ENCODE data around the gene SMIM41.

Gene SMIM41

DNA sequence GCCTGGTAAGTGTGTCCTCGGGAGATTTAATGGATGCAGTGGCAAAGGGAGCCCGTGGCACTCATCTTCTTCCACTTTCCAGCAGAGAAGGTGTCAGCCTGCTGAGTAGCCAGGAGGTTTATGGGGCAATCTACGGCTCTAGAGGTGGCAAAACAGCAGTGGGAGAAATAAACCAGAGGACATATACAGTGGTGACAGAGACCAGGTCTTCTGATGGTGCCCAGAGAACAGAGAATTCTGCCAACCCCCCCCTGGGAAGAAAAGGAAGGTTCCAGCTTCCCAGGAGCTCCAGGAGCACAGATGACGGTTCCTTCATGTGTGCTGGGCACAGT, 43.0 kb downstream of the SMIM41 start:
- DNase-seq (ENCODE audit: low read depth), result no peak

- no peak for DNase-seq (ENCODE audit: low read depth)
Measured at GRCh38 chr12:52122904-52123303, 43.4 kb downstream of the SMIM41 start.

GRCh38 chr12:52123487-52124186, 44.1 kb downstream of the SMIM41 start:
- no peak for DNase-seq (ENCODE audit: low read depth)

DNA sequence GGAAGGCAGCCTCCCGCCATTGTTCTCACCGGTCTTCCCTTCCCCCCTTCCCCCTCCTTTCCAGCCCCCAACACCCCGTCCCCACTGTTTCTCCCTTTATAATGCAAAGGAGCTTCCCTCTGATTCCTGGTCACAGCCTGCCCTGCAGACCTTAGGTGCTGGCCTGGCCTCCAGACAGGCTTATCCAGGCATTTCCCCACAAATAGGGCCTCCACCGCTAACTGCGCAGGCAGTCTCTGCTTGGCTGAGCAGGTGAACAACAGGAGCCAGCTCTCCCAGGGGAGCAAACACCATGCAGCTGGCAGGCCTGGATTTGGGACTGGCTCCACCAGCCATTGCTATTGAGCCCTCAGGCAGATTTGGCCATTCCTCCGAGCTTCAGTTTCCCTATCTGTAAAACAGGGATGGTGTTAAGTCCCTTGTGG, 46.0 kb downstream of the SMIM41 start:
- DNase-seq (ENCODE audit: low read depth), result no peak

DNA sequence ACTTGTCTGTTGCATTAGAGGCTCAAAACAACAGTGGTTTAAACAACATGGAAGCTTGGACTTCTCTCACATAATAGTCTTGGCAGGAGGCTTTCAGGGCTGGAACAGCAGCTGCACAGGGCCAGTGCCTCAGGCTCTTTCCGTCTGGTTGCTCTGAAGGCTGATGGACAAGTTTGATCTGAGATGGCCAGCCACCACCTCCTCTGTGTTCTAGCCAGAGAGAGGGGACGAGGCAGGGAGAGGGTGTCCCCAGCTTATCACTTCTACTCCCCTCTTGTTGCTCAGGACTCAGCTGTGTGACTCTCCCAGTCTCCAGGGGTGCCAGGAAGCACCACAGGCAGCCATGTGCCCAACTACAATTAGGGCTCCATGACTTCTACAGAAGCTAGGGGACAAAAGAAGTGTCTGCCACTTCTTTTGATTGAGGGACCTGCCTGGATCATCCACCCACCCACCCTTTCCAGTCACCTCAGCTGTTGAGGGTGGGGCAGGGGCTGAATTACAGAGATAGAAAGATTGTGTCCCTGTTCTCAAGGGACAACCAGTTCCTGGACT, 46.6 kb downstream of the SMIM41 start:
- DNase-seq (ENCODE audit: low read depth), result no peak

DNA sequence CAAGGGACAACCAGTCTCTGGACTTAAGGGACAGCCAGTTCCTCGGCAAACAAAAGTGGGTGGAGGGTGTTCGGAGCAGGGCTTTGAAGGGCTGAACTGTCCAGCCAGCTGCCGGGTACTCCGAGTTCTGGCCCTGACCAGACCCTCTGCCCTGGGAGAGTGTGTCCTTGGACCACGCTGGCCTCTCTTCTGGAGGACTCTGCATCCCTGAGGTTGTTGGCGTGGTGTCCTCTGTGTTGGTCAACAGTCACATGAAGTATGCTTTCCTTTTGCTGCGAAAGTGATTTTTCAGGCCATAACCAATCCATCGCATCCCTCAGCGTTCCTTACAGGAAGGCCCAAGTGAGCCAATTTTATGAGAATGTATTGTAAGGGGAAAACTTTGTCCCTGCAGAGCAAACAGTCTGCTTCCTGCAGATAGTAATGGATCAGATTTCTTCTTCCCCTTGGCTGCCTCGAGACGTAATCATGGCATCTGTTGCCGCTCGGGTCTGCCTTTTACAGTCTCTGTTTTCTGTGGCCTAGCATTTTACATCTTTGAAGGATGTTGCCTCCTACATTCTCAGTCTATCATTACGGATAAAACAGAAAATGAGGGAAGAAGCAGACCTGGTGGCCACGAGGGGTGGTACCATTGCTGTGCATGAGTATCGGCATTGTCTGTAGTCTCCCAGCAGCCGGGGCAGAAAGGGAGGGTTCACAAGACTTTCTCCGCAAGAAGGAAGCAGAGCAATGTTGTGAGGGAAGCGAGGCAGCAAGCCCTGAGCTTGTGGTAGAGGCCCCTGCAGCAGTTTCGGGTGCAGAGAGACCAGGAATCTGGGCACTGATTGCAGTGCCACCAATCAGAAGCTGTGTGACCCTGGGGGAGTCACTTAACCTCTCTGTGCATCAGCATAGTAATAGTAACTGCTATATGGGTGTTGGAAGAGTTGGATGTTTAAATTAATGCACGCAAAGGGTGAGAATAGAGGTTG, 47.4 kb downstream of the SMIM41 start:
- DNase-seq (ENCODE audit: low read depth), result no peak

DNA sequence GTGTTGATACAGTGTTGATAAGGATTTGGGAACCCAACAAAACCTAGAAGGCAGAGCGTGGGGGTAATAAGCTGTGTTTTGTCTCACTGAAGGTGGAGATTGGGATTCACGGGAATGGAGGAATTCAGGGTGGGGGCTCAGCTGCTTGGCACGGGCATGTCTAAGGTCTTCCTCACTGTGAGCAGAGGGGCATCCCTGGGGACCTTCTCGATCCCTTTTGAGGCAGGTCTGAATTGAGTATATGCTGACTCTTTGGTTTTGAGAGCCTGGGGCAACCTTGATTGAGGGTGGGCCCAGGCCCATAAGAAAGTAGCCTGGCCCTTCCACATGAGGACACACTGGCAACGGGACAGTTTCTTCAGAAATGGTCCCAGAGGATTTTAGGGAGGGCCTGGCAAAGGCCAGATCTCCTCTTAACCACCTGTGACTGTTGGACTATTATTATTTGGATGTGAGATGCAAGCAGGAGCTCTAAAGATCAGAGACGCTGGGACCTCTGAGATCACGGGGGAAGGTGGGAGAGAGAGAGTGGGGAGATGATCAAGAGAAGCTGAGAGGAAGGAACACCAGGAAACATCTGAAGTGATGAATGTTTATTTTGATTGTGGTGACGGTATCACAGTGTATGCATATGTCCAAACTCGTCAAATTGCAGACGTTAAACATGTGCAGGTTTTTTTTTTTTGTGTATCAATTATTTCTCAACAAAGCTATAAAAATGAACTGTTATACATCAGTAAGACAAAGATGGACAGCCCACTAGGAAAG, 48.4 kb downstream of the SMIM41 start:
- no peak for DNase-seq (ENCODE audit: low read depth)

DNA sequence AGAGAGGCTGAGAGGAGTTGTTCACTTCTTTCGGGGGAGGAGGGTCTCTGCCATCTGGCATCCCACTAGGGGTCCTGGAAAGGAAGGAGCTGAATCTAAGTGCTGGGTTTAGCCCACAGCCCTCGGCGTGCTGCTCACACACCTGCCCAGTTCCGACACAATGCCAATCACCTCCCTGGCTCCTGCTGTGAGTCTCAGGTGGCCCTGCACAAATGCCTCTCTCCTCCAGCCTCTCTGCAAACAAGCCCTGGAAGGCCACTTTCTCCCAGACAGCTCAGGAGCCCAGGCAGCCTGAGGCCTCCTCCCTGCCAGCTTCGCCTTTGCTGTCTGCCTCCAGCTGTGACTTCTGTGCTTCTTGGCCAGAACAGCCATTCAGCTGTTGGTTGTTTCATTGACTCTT, 51.2 kb downstream of the SMIM41 start:
- DNase-seq (ENCODE audit: low read depth), result no peak

DNA sequence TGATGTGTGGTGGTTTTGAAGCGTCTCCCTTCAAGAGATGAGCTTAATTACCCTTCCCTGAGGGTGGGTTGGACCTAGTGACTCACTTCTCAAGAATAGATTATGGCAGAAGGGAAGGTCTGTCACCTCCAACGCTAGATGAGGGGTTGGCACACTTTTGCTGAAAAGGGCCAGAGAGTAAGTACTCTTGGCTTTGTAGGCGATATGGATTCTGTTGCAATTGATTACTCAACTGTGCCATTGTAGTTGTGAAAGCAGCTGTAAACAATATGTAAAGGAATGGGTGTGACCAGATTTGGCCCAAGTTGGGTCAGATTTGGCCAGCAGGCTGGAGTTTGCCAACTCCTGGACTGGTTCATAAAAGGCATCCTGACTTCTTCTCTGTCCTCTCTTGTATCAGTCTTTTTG, 53.3 kb downstream of the SMIM41 start:
- DNase-seq (ENCODE audit: low read depth), result no peak

GRCh38 chr12:52137746-52138145, 58.2 kb downstream of the SMIM41 start:
- no peak for DNase-seq (ENCODE audit: low read depth)

DNA sequence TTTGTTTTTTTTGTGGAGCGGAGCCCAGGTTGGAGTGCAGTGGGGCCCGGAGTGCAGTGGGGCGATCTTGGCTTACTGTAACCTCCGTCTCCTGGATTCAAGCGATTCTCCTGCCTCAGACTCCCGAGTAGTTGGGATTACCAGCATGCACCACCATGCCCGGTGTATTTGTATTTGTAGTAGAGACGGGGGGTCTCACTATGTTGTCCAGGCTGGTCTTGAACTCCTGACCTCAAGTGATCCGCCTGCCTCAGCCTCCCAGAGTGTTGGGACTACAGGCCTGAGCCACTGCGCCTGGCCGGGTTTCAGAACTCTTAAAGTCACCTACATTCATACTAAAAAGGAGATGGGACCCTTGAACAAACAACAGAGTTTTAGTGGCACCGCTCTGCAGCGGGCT, 59.6 kb downstream of the SMIM41 start:
- no peak for DNase-seq (ENCODE audit: low read depth)

GRCh38 chr12:52139579-52140062, 60.1 kb downstream of the SMIM41 start:
- no peak for DNase-seq (ENCODE audit: low read depth)

- DNase-seq (ENCODE audit: low read depth), result no peak
Measured at GRCh38 chr12:52141306-52141705, 61.8 kb downstream of the SMIM41 start.

DNA sequence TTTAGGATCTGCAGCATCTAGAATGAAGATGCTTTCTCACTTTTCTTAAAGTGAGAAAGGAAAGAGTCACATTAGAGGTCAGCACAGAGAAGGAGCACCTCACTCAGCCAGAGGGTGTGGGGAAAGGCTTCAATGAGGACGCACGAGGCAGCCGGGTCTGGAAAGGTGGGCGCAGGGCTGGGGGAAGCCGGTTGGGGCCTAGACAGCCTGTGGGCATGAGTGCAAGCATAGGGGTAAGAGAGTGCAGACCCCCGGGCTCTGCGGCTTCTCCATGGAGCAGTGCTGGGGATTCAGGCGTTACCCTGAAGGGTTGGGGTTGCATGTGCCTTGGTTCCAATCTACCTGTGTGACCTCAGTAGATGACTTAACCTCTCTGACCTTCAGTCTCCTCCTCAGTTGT, 62.4 kb downstream of the SMIM41 start:
- DNase-seq (ENCODE audit: low read depth), result no peak

DNA sequence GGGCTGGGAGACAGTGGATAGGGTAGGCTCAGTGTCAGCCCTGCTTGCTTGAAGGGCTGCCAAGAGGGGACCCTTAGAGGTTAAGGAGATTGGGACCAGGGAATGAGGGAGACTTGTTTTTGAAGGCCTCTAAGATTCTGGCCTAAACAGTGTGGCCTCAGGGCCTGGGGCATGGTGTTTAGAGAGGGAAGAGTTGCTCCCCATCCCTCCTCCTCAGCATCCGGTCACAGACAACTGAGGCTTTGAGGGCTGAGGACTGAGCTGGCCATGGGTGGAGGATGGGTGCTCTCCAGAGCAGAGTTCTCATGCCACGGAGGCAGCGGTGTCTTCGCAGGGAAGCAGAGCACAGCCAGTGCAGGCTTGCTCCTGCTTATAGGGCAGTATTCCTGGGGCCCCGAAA, 62.9 kb downstream of the SMIM41 start:
- DNase-seq (ENCODE audit: low read depth), result no peak

DNA sequence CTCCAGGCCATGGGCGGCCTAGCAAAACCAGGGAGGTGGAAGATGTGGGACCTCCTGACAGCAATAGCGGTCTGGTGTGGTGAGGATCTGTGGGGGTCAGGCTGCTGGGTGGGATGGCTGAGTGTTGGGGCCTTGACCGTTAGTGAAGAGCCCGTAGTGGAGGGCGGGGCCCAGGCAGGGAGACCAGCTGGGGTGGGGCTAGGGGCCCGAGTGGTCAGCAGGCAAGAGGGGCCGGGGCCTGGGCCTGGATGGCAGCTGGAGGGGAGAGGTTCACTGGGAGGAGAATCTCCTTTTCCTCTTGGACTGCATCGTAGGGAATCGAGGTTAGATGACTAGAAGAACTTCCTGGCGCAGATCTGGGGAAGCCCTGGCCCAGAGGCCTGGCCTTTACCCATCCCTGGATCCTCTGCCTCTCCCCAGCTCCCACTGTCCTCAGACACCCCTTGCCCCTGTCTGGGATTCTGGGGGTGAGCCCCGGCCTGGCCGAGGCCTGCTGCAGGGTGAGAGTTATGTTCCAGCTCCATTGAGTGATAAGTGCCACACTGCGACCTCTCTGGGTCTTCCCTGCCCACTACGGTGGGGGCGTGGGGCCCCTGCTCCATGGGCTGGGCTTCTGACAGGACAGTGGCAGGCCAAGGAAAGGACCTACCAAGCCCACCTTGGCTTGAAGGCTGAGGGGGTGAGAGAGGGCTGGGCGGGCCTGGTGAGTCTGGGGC, 65.2 kb downstream of the SMIM41 start:
- no peak for DNase-seq (ENCODE audit: low read depth)

DNA sequence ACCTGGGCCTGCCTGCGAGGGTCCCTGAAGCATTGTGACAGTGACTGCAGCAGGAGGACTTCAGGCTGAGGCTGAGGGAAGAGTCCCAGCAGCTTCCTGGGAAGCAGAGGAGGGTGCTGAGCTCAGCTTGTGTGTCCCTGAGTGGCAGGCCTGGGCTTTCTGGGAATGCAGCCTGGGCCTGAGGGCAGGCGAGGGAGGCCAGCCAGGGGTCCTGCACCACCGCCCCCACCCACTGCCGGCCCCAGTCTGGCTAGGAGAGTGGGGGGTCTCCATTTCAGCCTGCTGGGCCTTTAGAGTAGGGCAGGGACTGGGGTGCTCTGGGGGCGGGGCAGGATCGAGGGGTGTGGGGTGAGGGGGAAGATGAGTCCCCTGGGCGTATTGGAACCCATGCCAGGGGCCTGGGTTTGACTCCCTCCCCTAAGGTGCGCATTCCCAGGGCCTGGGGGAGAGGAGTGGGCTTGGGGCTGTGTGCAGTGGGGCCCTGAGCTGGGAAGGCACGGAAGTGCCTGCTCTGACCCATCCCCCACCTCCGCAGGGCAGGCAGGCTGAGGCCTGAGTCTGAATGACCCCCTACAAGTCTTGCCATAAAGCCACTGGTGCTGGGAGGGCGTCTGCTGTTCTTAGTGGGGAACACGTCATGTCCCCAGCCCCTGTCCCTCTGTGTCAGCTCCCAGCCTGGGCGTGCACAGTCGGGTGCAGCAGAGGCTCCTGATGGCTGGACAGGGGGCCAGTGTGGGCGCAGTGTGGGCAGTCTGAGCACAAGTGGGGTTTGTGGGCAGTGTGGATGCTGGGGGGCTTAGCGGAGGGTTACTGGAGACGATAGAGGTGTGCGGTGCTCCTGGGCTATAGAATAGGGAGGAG, 66.0 kb downstream of the SMIM41 start:
- DNase-seq (ENCODE audit: low read depth), result no peak

- DNase-seq (ENCODE audit: low read depth), result no peak
Measured at GRCh38 chr12:52146089-52146821, 66.8 kb downstream of the SMIM41 start.

DNA sequence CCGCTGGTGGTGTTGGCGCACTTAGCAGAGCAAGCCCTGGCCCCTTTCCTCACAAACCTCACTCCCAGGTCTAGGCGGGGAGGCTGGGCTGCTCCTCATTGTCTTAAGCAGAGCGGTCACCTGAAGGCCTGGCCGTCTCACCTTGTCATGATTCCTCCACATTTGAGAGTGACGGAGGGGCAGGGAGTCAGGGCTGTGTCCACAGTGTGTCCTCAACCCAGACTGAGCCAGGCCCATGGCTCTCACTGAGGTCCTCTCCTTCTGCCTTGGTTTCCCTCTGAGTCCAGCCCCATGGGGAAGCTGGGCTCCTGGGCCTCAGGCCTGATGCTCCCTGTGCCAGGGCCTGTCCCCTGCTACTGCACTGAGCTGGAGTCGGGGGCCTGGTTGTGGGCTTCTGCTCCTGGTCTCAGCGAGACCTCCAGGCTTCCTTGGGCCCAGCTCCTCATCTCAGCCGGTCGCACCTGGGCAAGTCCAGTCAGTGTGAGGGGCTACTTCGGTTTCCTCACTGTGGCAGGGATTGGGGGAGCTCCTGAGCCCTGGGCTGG, 67.4 kb downstream of the SMIM41 start:
- no peak for DNase-seq (ENCODE audit: low read depth)
